ENCODE results near the gene SEBOX. TPM values are rescaled to one million over a fixed set of nuclear protein-coding genes. Genes with fewer than 3 reads are reported as not detected.

Gene SEBOX
- total and polyA plus RNA-seq, 2 of the 8 experiments (the other 6 are each of a cell fraction or from before 2014, with no cell fraction given), result not detected

GRCh38 chr17:28370744-28371103 lies 5.7 kb upstream of the SEBOX start:
- 81% methylated on average over 1 of the region's 1 CpG; no CpG with 5 or more reads in 1 of the 2 experiments for WGBS, 2 experiments (ENCODE audit: extremely low coverage in 1 of 2, insufficient coverage in 1 of 2, insufficient read length in 1 of 2, insufficient replicate concordance in 2 of 2, low coverage in 1 of 2, low lambda C conversion rate in 2 of 2, missing lambda C conversion rate in 1 of 2)
- H3K4me3 ChIP-seq (ENCODE audit: extremely low read depth in 1 of 4, insufficient read depth in 2 of 4, low read depth in 3 of 4, low read length in 4 of 4), result peak overlapping the region in 3 of 4 experiments; percentile 19 to 79 (median 34); a peak in 4 of 8 replicates
- no peak overlapping the region for H2AFZ ChIP-seq (ENCODE audit: low read length)
- H3K4me1 ChIP-seq (replicated peaks in 1 of 4; ENCODE audit: control insufficient read depth in 3 of 4, insufficient read depth in 4 of 4, low read length in 3 of 4), result peaks cover 3 to 16% (median 9%) of the 10 kb centered on the region in 4 experiments; a peak in 6 of 7 replicates
- FAIRE-seq, result no peak
- no peak overlapping the region for H3K18ac ChIP-seq (ENCODE audit: extremely low read depth, low read length)
- H3K79me2 ChIP-seq (ENCODE audit: control insufficient read depth in 1 of 2, insufficient read depth in 2 of 2, low read length in 2 of 2), result no peaks in the 10 kb centered on the region
- no peaks in the 10 kb centered on the region; the same call in 1 of the 2 replicates for H3K79me1 ChIP-seq (ENCODE audit: low read depth, low read length)
- H2BK120ac ChIP-seq (replicated peaks; ENCODE audit: low read depth, low read length), result no peak overlapping the region
- no peak overlapping the region for H4K5ac ChIP-seq (ENCODE audit: insufficient read length, low read depth, low read length)
- ChIA-PET CTCF (ENCODE audit: partially characterized antibody) (interaction anchor here (0.8 to 4.6 kb wide), 13 partner anchors 8 to 486 kb away, joined by 3 to 20 read pairs (median 4); partner anchors contain the start of genes IFT20, POLDIP2, SLC13A2 and SLC46A1), POLR2A (ENCODE audit: partially characterized antibody) (interaction anchor here (0.6 to 12.7 kb wide), 6 partner anchors 11 to 38 kb away, joined by 3 to 103 read pairs (median 4); partner anchors contain the start of gene POLDIP2)
- no peak overlapping the region for H2BK15ac ChIP-seq (ENCODE audit: low read length)
- H3K9me3 ChIP-seq (ENCODE audit: insufficient read depth in 2 of 2, low read depth in 1 of 2, low read length in 1 of 2), result no peaks in the 10 kb centered on the region
- H3K36me3 ChIP-seq (ENCODE audit: control insufficient read depth in 2 of 4, insufficient read depth in 4 of 4, low read length in 3 of 4), result no peaks in the 10 kb centered on the region
- no peak overlapping the region for H3K9ac ChIP-seq (replicated peaks in 1 of 4; ENCODE audit: extremely low read depth in 1 of 4, low read depth in 3 of 4, low read length in 3 of 4)
- no peak overlapping the region for H3K27ac ChIP-seq (ENCODE audit: low read depth, low read length)
- peaks cover 9 to 19% (median 19%) of the 10 kb centered on the region in 4 experiments for H3K27me3 ChIP-seq (replicated peaks in 1 of 4; ENCODE audit: control insufficient read depth in 3 of 4, extremely low read depth in 1 of 4, insufficient read depth in 3 of 4, low read length in 3 of 4)
- peaks cover 16% of the 10 kb centered on the region; the same call in 1 of the 2 replicates for H3K23me2 ChIP-seq (ENCODE audit: low read depth, low read length)
- H4K91ac ChIP-seq (replicated peaks; ENCODE audit: insufficient read length, low read length), result no peak overlapping the region
- DNase-seq (ENCODE audit: low read depth in 1 of 2, low spot score in 2 of 2), result no peak
- no peak overlapping the region for H2BK12ac ChIP-seq (ENCODE audit: low read depth, low read length)
- H2BK20ac ChIP-seq (ENCODE audit: low read length), result no peak overlapping the region
- no peak overlapping the region for H4K8ac ChIP-seq (ENCODE audit: extremely low read depth, insufficient read depth, low read length)
- peak overlapping the region; percentile 62 to 89 for H3K4me2 ChIP-seq (ENCODE audit: insufficient read depth in 1 of 2, low read depth in 2 of 2, low read length in 2 of 2)
- H3K14ac ChIP-seq (ENCODE audit: insufficient read length), result no peak overlapping the region
- H4K20me1 ChIP-seq (replicated peaks in 1 of 2; ENCODE audit: control insufficient read depth in 1 of 2, insufficient read depth in 2 of 2, low read length in 2 of 2), result peaks cover 2 to 12% of the 10 kb centered on the region in 2 experiments
- no peak overlapping the region for H2BK5ac ChIP-seq (ENCODE audit: low read depth, low read length)
- H2AK5ac ChIP-seq (ENCODE audit: low read depth, low read length), result no peak overlapping the region
- H3K4ac ChIP-seq (replicated peaks; ENCODE audit: insufficient read length, low read depth, low read length), result no peak overlapping the region
- H3K23ac ChIP-seq (ENCODE audit: insufficient read length), result no peak overlapping the region
- no peak overlapping the region for H3K56ac ChIP-seq (replicated peaks; ENCODE audit: insufficient read length, low read depth, low read length)
- no peak for TF ChIP-seq CBX8 (IDR thresholded peaks at IDR 0.05; ENCODE audit: borderline replicate concordance, low read depth, low read length)
- TF ChIP-seq RBBP5 (IDR thresholded peaks at IDR 0.05; ENCODE audit: borderline replicate concordance, low read depth, low read length), result no peak
- no peak for TF ChIP-seq CTBP2 (IDR thresholded peaks at IDR 0.05; ENCODE audit: borderline replicate concordance, insufficient read depth, insufficient read length, low read length)
- TF ChIP-seq ATF3 (IDR thresholded peaks at IDR 0.05; ENCODE audit: insufficient read depth, low read depth, low read length), result no peak
- TF ChIP-seq PHF8 (conservative IDR thresholded peaks at IDR 0.05; ENCODE audit: low read depth, low read length), result no peak
- no peak for TF ChIP-seq CBX5 (IDR thresholded peaks at IDR 0.05; ENCODE audit: low read depth, low read length)
- TF ChIP-seq BCL11A (IDR thresholded peaks at IDR 0.05; ENCODE audit: low read depth in 2 of 2, low read length in 2 of 2), result no peak
- TF ChIP-seq ZNF274 (IDR thresholded peaks at IDR 0.05; ENCODE audit: borderline replicate concordance, extremely low read depth, low read length), result no peak
- TF ChIP-seq, protein P1, sequence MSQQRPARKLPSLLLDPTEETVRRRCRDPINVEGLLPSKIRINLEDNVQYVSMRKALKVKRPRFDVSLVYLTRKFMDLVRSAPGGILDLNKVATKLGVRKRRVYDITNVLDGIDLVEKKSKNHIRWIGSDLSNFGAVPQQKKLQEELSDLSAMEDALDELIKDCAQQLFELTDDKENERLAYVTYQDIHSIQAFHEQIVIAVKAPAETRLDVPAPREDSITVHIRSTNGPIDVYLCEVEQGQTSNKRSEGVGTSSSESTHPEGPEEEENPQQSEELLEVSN (IDR thresholded peaks at IDR 0.05), result no peak
- no peak for TF ChIP-seq GTF2F1 (IDR thresholded peaks at IDR 0.05; ENCODE audit: borderline replicate concordance, low read depth, low read length)
- TF ChIP-seq BACH1 (IDR thresholded peaks at IDR 0.05; ENCODE audit: low read length), result no peak
- TF ChIP-seq EP300 (IDR thresholded peaks at IDR 0.05; ENCODE audit: borderline replicate concordance in 1 of 2, low read depth in 2 of 2, low read length in 2 of 2), result no peak
